H54 (cell line): ENCODE data around the gene MAGI1.

ENCODE experiments used
- DNase-seq: peaks from one replicate; pipeline ENCODE4 v3.0.0; 2011; ENCODE audit warnings: low spot score, mixed read lengths; ENCODE audit not compliant: insufficient read length
- FAIRE-seq: peaks from 3 replicates; lab custom pipeline; 2011; peaks lifted over from hg19 to GRCh38; lab: Jason Lieb, UNC
- POLR2A ChIP-seq: IDR thresholded peaks from 2 replicates; pipeline ENCODE4 v1.6.1; 2011; ENCODE audit warnings: low read depth, mild to moderate bottlenecking, low read length

MAGI1 gene

GRCh38 chr3:65677486-65678010 is 361.2 kb downstream of the MAGI1 start:
- DNase-seq, result no peak
- TF ChIP-seq POLR2A, result no peak
- no peak for FAIRE-seq

- DNase-seq (no peak), FAIRE-seq (no peak)
- no peak for TF ChIP-seq POLR2A
These were observed 362.1 kb downstream of the MAGI1 start for GRCh38 chr3:65676580-65676979.

- no peak for FAIRE-seq
- TF ChIP-seq POLR2A, result no peak
- DNase-seq, result no peak
These were observed 363.7 kb downstream of the MAGI1 start for GRCh38 chr3:65675011-65675410.

GRCh38 chr3:65674226-65674625 is 364.5 kb downstream of the MAGI1 start:
- DNase-seq (no peak), FAIRE-seq (no peak)
- TF ChIP-seq POLR2A, result no peak

- TF ChIP-seq POLR2A, result no peak
- peak; percentile 41 for FAIRE-seq
- DNase-seq, result no peak
These were observed 365.6 kb downstream of the MAGI1 start for GRCh38 chr3:65672871-65673815.

GRCh38 chr3:65672061-65672460 is 366.7 kb downstream of the MAGI1 start:
- FAIRE-seq (no peak), DNase-seq (no peak)
- no peak for TF ChIP-seq POLR2A

DNA sequence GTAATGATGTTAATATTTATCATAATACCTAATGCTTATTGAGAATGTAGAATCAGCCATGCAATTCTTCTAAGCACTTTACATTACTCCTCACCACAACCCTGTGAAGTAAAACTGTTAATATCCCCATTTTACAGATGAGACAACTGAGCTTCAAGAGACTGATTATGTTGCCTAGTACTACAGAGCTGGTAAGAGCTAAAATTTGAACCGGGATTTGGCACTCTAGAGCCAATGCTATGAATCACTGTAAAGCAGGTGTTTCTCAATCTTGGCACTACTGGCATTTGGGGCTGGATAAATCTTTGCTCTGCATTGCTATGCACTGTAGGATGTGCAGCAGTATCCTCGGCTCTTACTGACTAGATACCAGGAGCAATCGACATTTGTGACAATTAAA is 367.7 kb downstream of the MAGI1 start:
- FAIRE-seq, result no peak

DNA sequence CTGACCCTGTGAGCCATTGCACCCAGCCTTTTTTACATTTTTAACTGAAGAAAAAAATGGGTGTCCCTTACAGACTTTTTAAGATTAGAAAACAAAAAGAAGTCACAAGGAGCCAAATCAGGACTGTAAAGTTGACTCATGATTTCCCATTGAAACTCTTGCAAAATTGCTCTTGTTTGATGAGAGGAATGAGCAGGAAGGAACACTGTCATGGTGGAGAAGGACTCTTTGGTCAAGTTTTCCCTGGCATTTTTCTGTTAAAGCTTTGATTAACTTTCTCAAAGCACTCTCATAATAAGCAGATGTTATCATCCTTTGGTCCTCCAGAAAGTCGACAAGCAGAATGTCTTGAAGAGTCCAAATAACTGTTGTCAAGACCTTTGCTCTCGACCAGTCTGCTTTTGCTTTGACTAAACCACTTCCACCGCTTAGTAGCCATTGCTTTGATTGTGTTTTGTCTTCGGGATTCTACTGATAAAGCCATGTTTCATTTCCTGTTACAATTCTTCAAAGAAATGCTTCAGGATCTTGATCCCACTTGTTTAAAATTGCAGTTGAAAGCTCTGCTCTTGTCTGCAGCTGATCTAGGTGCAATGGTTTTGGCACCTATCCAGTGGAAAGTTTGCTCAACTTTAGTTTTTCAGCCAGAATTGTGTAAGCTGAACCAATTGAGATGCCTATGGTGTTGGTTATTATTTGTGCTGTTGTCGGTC is 369.4 kb downstream of the MAGI1 start:
- DNase-seq (no peak), FAIRE-seq (no peak)
- TF ChIP-seq POLR2A, result no peak

More for the DNA sequence above, 367.7 kb downstream of the MAGI1 start:
- TF ChIP-seq POLR2A, result no peak
- no peak for DNase-seq

GRCh38 chr3:65667963-65668362 is 370.8 kb downstream of the MAGI1 start:
- TF ChIP-seq POLR2A, result no peak
- DNase-seq, result no peak
- no peak for FAIRE-seq

GRCh38 chr3:65666448-65667091 is 372.1 kb downstream of the MAGI1 start:
- FAIRE-seq (peak; percentile 61), DNase-seq (no peak)
- TF ChIP-seq POLR2A, result no peak

DNA sequence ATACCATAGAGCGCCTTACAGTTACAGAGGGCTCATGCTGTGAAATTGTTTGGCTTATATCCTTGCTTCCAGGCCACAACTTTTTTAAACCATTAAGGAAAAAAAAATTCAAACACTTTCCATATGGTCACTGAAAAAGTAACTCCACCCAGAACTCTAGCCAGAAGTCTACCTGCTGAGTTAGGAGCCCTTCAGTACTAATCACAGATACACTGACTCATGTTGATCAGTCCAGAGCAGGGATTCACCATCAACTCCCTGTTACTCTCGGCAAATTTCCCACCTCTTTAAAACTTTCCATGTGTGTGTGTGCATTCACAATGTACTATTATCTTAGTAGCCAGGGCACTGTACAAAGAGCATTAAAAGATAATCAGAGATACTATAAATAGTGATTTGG is 372.8 kb downstream of the MAGI1 start:
- DNase-seq (no peak), FAIRE-seq (peak; percentile 20)
- TF ChIP-seq POLR2A, result no peak

- DNase-seq (no peak), FAIRE-seq (no peak)
- TF ChIP-seq POLR2A, result no peak
These were observed 373.8 kb downstream of the MAGI1 start for GRCh38 chr3:65664931-65665330.

- DNase-seq, result no peak
- peak; percentile 65 for FAIRE-seq
- no peak for TF ChIP-seq POLR2A
These were observed 374.3 kb downstream of the MAGI1 start for GRCh38 chr3:65664446-65664845.

- FAIRE-seq (no peak), DNase-seq (no peak)
- no peak for TF ChIP-seq POLR2A
These were observed 376.6 kb downstream of the MAGI1 start for GRCh38 chr3:65662095-65662494.
